Measurements from ENCODE around the gene GFPT1. TPM values are rescaled to one million over a fixed set of nuclear protein-coding genes. Genes with fewer than 3 reads are reported as not detected.
A peak's percentile ranks its signal among the peaks of the same experiment; 100 is the strongest.

GFPT1 gene
- total and polyA plus RNA-seq, 5 experiments from 2014 or later: 6.2 to 20.2 (median 12.1) TPM

DNA sequence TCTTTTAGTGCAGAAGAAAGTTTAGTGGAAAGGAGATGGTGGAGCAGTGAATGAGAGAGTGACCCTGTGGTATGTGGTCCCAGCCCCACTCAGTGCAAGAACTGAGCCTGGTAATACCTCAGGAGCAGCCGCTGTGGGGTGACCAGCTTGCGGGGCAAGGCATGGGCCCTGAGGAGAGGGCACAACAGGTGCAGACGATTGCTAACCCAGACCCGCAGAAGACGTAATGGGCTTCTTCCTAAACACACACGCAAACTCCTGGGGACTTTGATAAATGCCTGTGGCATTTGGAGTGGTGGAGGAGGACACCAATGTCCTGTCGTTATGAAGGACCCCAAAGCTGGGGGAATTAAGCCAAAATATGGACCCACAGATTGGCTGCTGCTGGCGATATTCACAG, 78.7 kb downstream of the GFPT1 start:
- no peak for ATAC-seq
- Mint-ChIP-seq H3K4me1 (peaks cover 3 to 26% (median 19%) of the 10 kb centered on the region in 4 donors), H3K36me3 (peaks cover 4 to 6% (median 5%) of the 10 kb centered on the region in 3 donors), H3K4me3 (peak overlapping the region in 3 of 10 donors; percentile 13 to 74 (median 29)), H3K27me3 (peaks cover 7 to 21% (median 11%) of the 10 kb centered on the region in 5 donors), H3K27ac (no peak overlapping the region), H3K9me3 (peaks cover 0 to 13% (median 4%) of the 10 kb centered on the region in 9 donors)
- DNase-seq: no peak
- POLR2A ChIA-PET: no interaction called here

DNA sequence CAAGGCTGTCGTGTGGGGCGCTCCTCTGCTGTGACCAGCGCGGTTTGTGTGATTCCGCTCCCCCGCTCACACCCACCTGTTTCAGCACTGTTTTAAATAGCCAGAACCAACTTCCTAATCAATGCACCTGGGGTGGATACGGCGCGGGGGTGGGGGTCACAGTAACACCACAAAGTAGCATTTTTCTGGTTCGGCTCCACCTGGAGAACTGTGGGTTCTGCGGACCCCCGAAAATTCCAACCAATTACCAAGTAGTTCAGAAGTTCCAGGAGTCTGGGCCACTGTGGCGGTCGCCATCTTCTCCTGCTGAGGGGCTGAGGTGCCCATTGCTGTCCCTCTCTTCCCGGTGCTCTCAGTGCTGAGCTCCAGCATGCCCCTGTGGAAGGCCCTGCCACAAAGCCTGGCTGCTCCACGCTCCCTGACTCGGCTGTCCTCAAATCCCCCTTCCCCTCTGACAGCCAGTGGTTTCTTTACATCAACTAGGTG, 79.4 kb downstream of the GFPT1 start:
- H3K27ac Mint-ChIP-seq: peak overlapping the region in 3 of 10 donors; percentile 43 to 60 (median 53)
- peaks cover 11 to 25% (median 14%) of the 10 kb centered on the region in 5 donors for H3K27me3 Mint-ChIP-seq
- DNase-seq (no peak), ATAC-seq (no peak)
- peaks cover 0 to 4% (median 4%) of the 10 kb centered on the region in 3 donors for H3K36me3 Mint-ChIP-seq
- peaks cover 5 to 26% (median 19%) of the 10 kb centered on the region in 4 donors for H3K4me1 Mint-ChIP-seq
- POLR2A ChIA-PET: no interaction called here
- peak overlapping the region; percentile 72 to 89 (median 81) for H3K4me3 Mint-ChIP-seq
- peaks cover 0 to 8% (median 3%) of the 10 kb centered on the region in 9 donors for H3K9me3 Mint-ChIP-seq

DNA sequence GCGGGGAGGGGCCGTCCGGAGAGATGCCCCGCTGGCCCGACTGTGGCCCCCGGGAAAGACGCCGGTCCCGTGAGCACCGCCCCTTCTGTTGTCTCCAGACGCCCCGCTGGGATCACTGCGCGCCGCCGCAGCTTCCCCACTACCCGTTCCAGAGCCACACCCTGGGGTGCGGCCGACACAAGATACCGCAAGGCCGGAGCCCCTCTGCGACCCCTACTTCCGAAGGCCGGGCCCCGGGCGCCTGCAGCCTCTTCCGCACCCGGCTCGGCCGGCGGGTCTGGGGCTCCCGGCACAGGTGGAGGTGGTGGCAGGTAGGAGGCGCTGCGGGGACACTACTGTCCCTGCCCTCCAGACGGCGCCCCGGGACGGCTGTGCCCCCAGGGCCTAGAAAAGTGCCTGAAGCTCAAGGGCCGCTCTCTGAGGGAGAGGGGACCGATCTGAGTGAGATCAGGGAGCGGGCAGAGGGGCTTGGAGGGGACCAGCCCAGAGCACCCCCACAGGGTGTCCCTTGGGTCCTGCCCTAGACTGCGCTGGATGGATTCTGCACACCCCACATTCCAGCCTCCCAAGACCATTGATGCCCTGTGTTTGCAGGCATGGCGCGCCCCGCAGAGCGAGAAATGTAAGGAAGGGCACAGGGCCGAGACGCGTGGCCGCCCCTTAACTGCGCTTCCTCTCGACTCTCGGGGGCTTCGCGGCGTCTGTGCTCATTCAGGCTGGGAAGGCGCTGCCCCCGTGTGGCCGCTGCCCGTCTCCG, 80.0 kb downstream of the GFPT1 start:
- Mint-ChIP-seq H3K4me1 (peaks cover 5 to 26% (median 19%) of the 10 kb centered on the region in 4 donors), H3K9me3 (peaks cover 0 to 8% (median 2%) of the 10 kb centered on the region in 9 donors), H3K27me3 (peaks cover 11 to 28% (median 18%) of the 10 kb centered on the region in 5 donors), H3K27ac (peak overlapping the region in 4 of 10 donors; percentile 27 to 53 (median 38)), H3K36me3 (peaks cover 0 to 4% (median 4%) of the 10 kb centered on the region in 3 donors), H3K4me3 (peak overlapping the region; percentile 72 to 89 (median 81))
- DNase-seq: peak; percentile 47 to 81 (median 63)
- POLR2A ChIA-PET: no interaction called here
- ATAC-seq: peak; percentile 90 to 94

DNA sequence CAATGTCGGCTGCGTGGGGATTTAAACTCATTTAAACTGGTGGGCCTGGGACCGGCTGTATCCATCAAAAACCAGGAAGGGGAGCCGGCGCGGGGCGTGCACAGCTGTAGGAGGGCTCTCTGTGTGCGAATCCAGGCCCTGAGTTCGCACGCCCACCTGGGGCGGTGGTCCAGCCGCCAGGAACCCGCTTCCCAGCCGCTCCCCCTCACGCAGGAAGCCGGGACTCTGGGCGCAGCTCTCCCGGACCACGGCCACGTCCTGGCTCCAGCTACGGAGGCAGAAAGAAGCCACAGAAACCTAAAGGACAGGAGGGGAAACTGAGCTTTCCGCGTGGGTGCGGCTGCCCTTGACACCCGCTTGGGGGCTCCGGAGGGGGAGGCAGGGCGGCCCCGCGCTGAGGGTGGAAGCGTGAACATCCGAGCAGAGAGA, 80.6 kb downstream of the GFPT1 start:
- Mint-ChIP-seq H3K27ac (peak overlapping the region in 1 of 10 donors; percentile 36), H3K36me3 (peaks cover 0 to 4% (median 4%) of the 10 kb centered on the region in 3 donors), H3K9me3 (peaks cover 0 to 8% (median 0%) of the 10 kb centered on the region in 9 donors), H3K27me3 (peaks cover 11 to 29% (median 18%) of the 10 kb centered on the region in 5 donors), H3K4me3 (peak overlapping the region; percentile 56 to 89 (median 73)), H3K4me1 (peaks cover 5 to 26% (median 19%) of the 10 kb centered on the region in 4 donors)
- POLR2A ChIA-PET: no interaction called here
- ATAC-seq (no peak), DNase-seq (peak in 1 of 10 donors; percentile 9)

DNA sequence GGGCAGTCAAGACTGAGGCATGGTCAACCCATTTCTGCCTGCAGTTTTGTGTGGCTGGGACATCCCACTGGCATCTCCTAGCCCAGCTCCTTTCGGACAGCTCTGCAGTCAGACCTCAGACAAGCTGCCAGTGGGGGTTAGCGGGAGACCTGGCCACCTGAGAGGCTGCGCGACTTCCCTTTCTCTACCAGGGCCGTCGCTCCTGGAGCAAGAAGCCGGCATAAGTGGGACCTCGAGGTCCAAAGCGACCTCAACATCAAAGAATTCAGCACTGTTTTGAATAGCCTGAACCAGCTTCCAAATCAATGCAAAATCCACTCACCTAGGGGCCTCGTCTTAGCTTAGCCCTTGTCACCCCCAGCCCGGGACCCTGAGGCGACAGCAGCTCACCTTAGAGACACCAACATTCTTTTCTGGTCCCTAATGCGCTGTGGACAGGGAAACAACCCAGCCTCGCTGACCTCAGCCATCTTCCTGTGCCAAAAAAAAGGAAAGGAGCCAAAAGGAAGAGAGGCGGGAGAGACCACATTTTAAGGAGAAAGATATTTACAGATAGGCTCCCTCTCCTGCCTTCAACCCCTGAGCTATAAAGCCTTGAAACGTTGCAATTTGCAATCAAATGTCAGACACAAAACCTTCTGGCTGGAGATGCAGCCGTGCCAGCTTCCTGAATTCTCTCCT, 81.2 kb downstream of the GFPT1 start:
- POLR2A ChIA-PET: no interaction called here

DNA sequence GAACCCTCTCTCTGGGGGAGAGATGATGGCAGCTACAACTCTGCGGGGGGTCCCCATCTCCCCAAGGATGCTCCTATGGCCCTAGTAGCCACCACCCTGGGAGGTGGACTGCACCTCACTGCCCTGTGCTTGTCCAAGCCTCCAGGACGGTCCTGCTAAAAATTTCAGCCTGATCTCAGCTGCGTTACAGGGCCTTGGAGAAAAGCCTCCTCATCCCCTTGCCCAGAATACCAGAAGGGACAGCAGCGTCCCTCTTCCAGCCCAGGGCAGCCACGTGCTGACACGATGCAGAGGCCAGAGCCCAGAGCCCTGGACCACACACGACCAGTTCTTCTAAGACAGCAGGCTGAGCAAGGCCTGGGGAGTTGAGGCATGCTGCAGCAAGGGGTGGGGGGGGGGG, 81.9 kb downstream of the GFPT1 start:
- Mint-ChIP-seq H3K36me3 (peaks cover 0 to 4% (median 4%) of the 10 kb centered on the region in 3 donors), H3K27ac (no peak overlapping the region), H3K9me3 (peaks cover 0 to 8% (median 0%) of the 10 kb centered on the region in 9 donors), H3K27me3 (peaks cover 11 to 29% (median 19%) of the 10 kb centered on the region in 5 donors), H3K4me1 (peaks cover 5 to 26% (median 19%) of the 10 kb centered on the region in 4 donors), H3K4me3 (no peak overlapping the region)
- ATAC-seq (no peak), DNase-seq (no peak)
- POLR2A ChIA-PET: no interaction called here

More for the DNA sequence above, 81.2 kb downstream of the GFPT1 start:
- ATAC-seq (no peak), DNase-seq (peak in 1 of 10 donors; percentile 1)
- H3K36me3 Mint-ChIP-seq: peaks cover 0 to 4% (median 4%) of the 10 kb centered on the region in 3 donors
- H3K4me1 Mint-ChIP-seq: peaks cover 5 to 26% (median 19%) of the 10 kb centered on the region in 4 donors
- H3K9me3 Mint-ChIP-seq: peaks cover 0 to 8% (median 0%) of the 10 kb centered on the region in 9 donors
- H3K4me3 Mint-ChIP-seq: peak overlapping the region; percentile 61 to 89 (median 73)
- H3K27ac Mint-ChIP-seq: no peak overlapping the region
- H3K27me3 Mint-ChIP-seq: peaks cover 11 to 29% (median 18%) of the 10 kb centered on the region in 5 donors

DNA sequence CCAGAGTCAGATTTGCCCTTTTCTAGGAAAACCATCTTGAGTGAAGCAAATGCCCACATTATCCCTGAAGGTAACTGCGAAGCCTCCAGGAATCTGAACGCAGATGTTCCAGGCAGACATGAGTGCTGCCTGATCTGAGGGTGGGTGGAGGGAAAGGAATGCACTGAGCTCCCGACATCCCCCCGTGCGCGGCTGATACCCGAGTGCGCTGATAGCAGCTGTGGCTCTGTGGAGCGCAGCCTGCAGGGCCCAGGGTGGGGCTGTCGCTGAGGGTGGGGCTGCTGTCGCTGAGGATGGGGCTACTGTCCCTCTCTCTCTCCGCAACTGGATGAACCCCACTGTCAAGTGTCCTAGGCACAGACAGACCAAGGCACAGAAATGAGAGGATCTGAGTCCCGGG, 82.4 kb downstream of the GFPT1 start:
- no peak for ATAC-seq
- POLR2A ChIA-PET: no interaction called here
- Mint-ChIP-seq H3K27me3 (peaks cover 11 to 29% (median 19%) of the 10 kb centered on the region in 5 donors), H3K9me3 (peaks cover 0 to 8% (median 0%) of the 10 kb centered on the region in 9 donors), H3K27ac (no peak overlapping the region), H3K36me3 (peaks cover 0 to 4% (median 4%) of the 10 kb centered on the region in 3 donors), H3K4me3 (no peak overlapping the region), H3K4me1 (peaks cover 5 to 22% (median 19%) of the 10 kb centered on the region in 4 donors)
- DNase-seq: no peak

DNA sequence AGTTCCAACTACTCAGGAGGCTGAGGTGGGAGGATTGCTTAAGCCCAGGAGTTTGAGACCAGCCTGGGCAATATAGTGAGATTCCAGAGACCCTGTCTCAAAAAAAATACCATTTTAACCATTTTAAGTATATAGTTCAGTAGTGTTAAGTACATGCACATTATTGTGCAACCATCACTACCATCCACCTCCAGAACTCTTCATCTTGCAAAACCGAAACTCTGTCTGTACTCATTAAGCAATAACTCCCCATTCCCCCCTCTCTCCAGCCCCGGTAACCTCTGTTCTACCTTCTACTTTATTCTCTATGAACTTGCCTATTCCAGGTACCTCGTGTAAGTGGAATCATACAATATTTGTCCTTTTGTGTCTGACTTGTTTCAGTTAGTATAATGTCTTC, 86.4 kb downstream of the GFPT1 start:
- Mint-ChIP-seq H3K4me3 (no peak overlapping the region), H3K9me3 (peaks cover 0 to 8% (median 0%) of the 10 kb centered on the region in 9 donors), H3K27ac (no peak overlapping the region), H3K27me3 (peaks cover 11 to 25% (median 16%) of the 10 kb centered on the region in 5 donors), H3K4me1 (peaks cover 0 to 2% (median 0%) of the 10 kb centered on the region in 4 donors), H3K36me3 (peaks cover 0 to 4% (median 4%) of the 10 kb centered on the region in 3 donors)
- no peak for DNase-seq
- ATAC-seq: no peak
- POLR2A ChIA-PET: no interaction called here

DNA sequence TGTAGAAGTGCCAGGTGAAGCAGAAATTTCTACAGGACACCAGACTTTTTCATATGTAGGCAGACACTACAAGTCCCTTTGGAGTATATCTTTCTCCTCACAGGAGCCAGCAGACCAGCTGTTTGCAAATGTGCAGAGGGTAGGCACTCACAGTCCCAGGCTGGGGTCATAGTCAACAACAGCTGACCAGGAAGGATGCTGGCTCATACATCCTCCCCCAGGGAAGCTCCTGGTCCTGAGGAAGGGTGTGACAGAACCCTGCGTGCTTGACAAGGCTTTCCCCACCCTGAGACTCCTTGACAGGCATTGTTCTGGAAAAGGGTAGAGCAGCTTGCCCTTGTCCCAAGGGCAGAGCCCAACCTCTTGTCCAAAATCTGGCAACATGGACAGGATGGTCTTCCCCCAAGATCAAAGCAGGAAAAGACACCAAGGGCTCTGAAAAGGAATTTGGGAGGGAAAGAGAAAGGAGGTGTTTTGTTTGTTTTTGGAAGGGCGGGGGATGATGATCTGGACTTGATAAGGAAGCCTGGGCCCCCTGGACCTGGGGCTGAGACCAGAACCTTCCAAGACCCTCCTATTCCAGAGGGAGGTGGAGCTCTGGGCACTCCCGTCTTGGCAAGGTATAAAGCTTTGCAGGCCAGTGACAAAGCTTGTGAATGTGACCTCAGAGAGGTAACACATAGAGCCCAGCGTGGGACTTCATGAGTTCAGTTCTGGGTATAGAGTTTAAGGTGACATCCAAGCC, 87.1 kb downstream of the GFPT1 start:
- ATAC-seq: no peak
- H3K27me3 Mint-ChIP-seq: peaks cover 11 to 22% (median 16%) of the 10 kb centered on the region in 5 donors
- DNase-seq: no peak
- peaks cover 0 to 4% (median 4%) of the 10 kb centered on the region in 3 donors for H3K36me3 Mint-ChIP-seq
- POLR2A ChIA-PET: interaction anchor here (0.6 kb wide), 1 partner anchor 36 kb away, joined by 5 read pairs; no protein-coding TSS in a partner anchor
- no peak overlapping the region for H3K27ac Mint-ChIP-seq
- H3K4me1 Mint-ChIP-seq: peaks cover 0 to 2% (median 0%) of the 10 kb centered on the region in 4 donors
- H3K9me3 Mint-ChIP-seq: peaks cover 0 to 8% (median 0%) of the 10 kb centered on the region in 9 donors
- no peak overlapping the region for H3K4me3 Mint-ChIP-seq

DNA sequence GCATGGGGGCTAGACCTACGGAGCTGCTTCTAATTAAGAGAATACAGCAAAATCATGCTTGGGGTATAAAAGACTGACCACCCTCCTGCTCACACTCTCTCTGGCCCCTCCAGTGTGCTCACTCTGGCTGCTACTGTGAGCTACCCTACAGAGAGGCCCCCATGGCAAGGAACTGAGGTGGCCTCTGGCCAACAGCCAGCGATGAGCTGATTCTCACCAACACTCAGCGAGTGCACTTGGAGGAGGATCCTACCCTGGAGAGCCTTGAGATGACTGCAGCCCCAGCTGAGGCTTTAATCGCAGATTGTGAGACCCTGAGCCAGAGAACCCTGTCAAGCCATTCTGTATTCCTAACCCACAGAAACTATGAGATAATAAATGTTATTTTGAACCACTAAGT, 88.2 kb downstream of the GFPT1 start:
- DNase-seq (no peak), ATAC-seq (no peak)
- POLR2A ChIA-PET: interaction anchor here (0.6 kb wide), 1 partner anchor 37 kb away, joined by 5 read pairs; no protein-coding TSS in a partner anchor
- no peak overlapping the region for H3K27ac Mint-ChIP-seq
- peaks cover 2 to 18% (median 12%) of the 10 kb centered on the region in 5 donors for H3K27me3 Mint-ChIP-seq
- H3K4me1 Mint-ChIP-seq: peaks cover 0 to 2% (median 0%) of the 10 kb centered on the region in 4 donors
- peaks cover 0 to 3% (median 0%) of the 10 kb centered on the region in 9 donors for H3K9me3 Mint-ChIP-seq
- peaks cover 0 to 4% (median 0%) of the 10 kb centered on the region in 3 donors for H3K36me3 Mint-ChIP-seq
- H3K4me3 Mint-ChIP-seq: no peak overlapping the region

DNA sequence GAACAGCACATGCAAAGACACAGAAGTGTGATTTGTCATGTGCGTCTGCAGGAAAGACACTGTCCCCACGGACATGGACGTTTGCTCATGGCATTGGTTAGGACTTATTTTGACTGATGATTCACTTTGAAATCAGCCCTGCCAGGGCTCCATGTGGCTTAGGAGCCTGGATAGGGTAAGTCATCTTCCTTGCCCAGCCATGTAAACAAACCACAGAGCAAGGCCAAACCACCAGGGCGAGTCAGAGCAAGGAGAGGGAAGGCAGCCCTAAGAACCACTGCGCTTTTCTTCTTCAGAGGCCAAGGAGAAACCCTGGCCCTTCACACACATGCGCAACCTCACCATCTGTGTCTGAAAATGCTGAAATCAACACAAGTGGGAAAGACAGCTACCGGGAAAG, 88.8 kb downstream of the GFPT1 start:
- peaks cover 0 to 17% (median 10%) of the 10 kb centered on the region in 5 donors for H3K27me3 Mint-ChIP-seq
- H3K27ac Mint-ChIP-seq: no peak overlapping the region
- ATAC-seq (no peak), DNase-seq (no peak)
- H3K9me3 Mint-ChIP-seq: no peaks in the 10 kb centered on the region
- POLR2A ChIA-PET: no interaction called here
- peaks cover 0 to 2% (median 0%) of the 10 kb centered on the region in 4 donors for H3K4me1 Mint-ChIP-seq
- peaks cover 0 to 4% (median 0%) of the 10 kb centered on the region in 3 donors for H3K36me3 Mint-ChIP-seq
- no peak overlapping the region for H3K4me3 Mint-ChIP-seq

DNA sequence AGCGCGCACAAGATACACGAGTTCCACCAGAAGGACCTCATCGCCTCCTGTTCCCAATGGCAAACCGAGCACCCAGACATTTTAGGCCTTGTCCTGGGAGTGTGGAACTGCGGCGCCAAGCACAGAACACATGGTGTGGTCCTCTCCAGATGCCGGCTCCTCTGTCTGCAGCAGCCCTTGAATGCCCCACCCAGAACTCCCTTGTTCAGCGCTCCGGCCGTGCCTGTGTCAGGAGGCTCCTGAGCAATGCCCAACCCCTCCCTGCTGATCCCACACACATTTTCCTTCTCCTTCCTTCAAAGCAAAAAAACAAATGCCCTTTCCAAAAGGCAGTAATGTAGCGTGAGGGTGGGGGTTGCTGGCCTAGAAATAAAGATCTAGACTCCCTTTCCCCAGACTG, 89.8 kb downstream of the GFPT1 start:
- no peaks in the 10 kb centered on the region for H3K9me3 Mint-ChIP-seq
- DNase-seq (no peak), ATAC-seq (no peak)
- no peaks in the 10 kb centered on the region for H3K36me3 Mint-ChIP-seq
- H3K4me3 Mint-ChIP-seq: no peak overlapping the region
- peaks cover 0 to 11% (median 5%) of the 10 kb centered on the region in 5 donors for H3K27me3 Mint-ChIP-seq
- no peaks in the 10 kb centered on the region for H3K4me1 Mint-ChIP-seq
- POLR2A ChIA-PET: no interaction called here
- no peak overlapping the region for H3K27ac Mint-ChIP-seq
